ENCODE results near the gene ASIC3. TPM values are rescaled to one million over a fixed set of nuclear protein-coding genes. Genes with fewer than 3 reads are reported as not detected.
"Not testable (repeated sequence)": the region's sequence is repeated elsewhere in the genome, so short reads cannot be mapped to it uniquely, and the experiment has no call there.

Gene ASIC3
- total RNA-seq, 1 donor from 2014 or later = not detected

DNA sequence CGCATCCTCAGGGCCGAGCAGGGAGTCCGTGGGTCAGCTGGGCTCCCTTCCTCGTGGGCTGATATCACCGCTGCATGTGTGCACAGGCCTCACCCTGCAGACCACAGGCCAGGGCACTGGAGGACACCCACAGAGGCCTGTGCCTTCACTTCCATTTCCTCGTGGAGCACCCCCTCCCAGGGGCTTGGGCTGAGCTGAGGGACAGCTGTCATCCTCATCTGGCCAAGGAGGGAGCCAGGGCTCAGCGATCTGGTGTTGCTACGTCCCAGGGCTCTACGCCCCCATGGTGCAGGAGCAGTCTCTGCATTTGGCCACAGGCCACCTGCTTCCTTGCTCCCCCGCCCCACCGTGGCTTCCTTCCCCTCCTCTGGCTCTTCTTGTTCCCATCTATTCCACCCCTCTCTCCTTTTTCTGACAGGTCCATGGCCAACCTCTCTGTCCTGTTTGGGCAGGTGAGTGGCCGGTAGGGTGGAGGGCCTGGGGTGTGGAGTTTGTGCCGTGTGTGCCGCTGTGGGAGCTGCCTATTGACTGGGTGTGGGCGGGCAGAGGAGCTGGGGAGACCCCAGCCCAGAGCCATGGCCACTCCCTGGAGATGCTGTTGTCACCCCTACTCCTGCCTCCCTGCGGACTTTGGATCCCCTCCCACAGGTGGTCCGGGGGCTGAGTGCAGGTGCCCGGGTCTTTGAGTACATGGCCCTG is 8.3 kb upstream of the ASIC3 start:
- Histone ChIP-seq H3K9ac (ENCODE audit: low read depth in 1 of 3, low read length in 3 of 3) (no peak overlapping the region), H3K27ac (ENCODE audit: low read depth, low read length) (no peak overlapping the region)

DNA sequence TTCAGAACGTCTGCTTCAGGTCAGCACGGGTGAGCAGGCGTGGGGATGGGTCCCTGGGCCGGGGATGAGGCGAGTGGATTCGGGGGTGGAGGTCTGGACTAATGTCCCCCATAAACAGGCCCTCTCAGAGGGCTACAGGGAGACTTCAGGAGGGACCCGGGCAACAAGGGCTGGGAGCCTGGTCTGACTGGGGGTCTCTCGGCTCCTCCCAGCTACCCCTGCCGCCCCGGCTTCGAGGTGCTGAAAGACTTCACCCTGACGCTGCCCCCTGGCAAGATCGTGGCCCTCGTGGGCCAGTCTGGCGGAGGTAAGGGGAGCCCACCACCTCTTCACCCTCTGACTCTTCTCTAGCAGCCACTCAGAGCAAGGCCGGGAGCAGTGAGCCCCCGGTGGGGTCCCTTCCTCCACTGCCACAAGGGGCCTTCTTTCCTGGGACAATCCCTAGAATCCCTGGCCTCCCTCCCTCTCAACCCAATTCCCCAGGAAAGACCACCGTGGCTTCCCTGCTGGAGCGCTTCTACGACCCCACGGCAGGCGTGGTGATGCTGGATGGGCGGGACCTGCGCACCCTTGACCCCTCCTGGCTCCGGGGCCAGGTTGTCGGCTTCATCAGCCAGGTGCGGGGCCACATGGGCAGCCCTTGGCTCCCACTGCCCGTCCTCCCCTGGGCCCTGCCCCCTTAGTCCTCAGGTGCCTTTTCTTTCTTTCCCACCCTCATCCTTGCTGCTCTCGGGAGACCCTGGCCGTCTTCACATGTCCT is 7.5 kb upstream of the ASIC3 start:
- Histone ChIP-seq H3K9ac (ENCODE audit: low read depth in 1 of 3, low read length in 3 of 3) (no peak overlapping the region), H3K27me3 (ENCODE audit: control insufficient read depth in 3 of 3, insufficient read depth in 3 of 3, low read length in 3 of 3) (no peaks in the 10 kb centered on the region), H3K27ac (ENCODE audit: low read depth, low read length) (no peak overlapping the region), H3K9me3 (ENCODE audit: control insufficient read depth in 3 of 3, low read length in 3 of 3) (no peaks in the 10 kb centered on the region), H3K4me1 (ENCODE audit: control insufficient read depth in 3 of 3, insufficient read depth in 3 of 3, low read length in 3 of 3) (peaks cover 7 to 14% (median 8%) of the 10 kb centered on the region in 3 donors), H3K4me3 (ENCODE audit: low read length in 3 of 3) (no peak overlapping the region), H3K36me3 (ENCODE audit: control insufficient read depth in 3 of 3, insufficient read depth in 3 of 3, low read length in 3 of 3) (peaks cover 19 to 39% (median 31%) of the 10 kb centered on the region in 3 donors)

More for the DNA sequence above, 8.3 kb upstream of the ASIC3 start:
- peaks cover 14 to 21% (median 15%) of the 10 kb centered on the region in 3 donors for H3K4me1 ChIP-seq (ENCODE audit: control insufficient read depth in 3 of 3, insufficient read depth in 3 of 3, low read length in 3 of 3)
- no peaks in the 10 kb centered on the region for H3K9me3 ChIP-seq (ENCODE audit: control insufficient read depth in 3 of 3, low read length in 3 of 3)
- peaks cover 27 to 47% (median 38%) of the 10 kb centered on the region in 3 donors for H3K36me3 ChIP-seq (ENCODE audit: control insufficient read depth in 3 of 3, insufficient read depth in 3 of 3, low read length in 3 of 3)
- no peaks in the 10 kb centered on the region for H3K27me3 ChIP-seq (ENCODE audit: control insufficient read depth in 3 of 3, insufficient read depth in 3 of 3, low read length in 3 of 3)
- no peak overlapping the region for H3K4me3 ChIP-seq (ENCODE audit: low read length in 3 of 3)

DNA sequence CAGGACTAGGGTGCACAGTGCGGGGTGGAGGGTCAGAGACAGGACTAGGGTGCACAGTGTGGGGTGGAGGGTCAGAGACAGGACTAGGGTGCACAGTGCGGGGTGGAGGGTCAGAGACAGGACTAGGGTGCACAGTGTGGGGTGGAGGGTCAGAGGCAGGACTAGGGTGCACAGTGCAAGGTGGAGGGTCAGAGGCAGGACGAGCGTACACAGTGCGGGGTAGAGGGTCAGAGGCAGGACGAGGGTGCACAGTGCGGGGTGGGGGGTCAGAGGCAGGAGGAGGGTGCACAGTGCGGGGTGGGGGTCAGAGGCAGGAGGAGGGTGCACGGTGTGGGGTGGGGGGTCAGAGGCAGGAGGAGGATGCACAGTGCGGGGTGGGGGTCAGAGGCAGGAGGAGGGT is 4.9 kb upstream of the ASIC3 start:
- Histone ChIP-seq H3K4me1 (ENCODE audit: control insufficient read depth in 3 of 3, insufficient read depth in 3 of 3, low read length in 3 of 3) (peaks cover 7 to 14% (median 8%) of the 10 kb centered on the region in 3 donors), H3K36me3 (ENCODE audit: control insufficient read depth in 3 of 3, insufficient read depth in 3 of 3, low read length in 3 of 3) (peaks cover 6 to 24% (median 21%) of the 10 kb centered on the region in 3 donors)
- not testable (repeated sequence) for H3K27me3 ChIP-seq (ENCODE audit: control insufficient read depth in 3 of 3, insufficient read depth in 3 of 3, low read length in 3 of 3); H3K27ac ChIP-seq (ENCODE audit: low read depth, low read length); H3K9ac ChIP-seq (ENCODE audit: low read depth in 1 of 3, low read length in 3 of 3); H3K9me3 ChIP-seq (ENCODE audit: control insufficient read depth in 3 of 3, low read length in 3 of 3); H3K4me3 ChIP-seq (ENCODE audit: low read length in 3 of 3)

DNA sequence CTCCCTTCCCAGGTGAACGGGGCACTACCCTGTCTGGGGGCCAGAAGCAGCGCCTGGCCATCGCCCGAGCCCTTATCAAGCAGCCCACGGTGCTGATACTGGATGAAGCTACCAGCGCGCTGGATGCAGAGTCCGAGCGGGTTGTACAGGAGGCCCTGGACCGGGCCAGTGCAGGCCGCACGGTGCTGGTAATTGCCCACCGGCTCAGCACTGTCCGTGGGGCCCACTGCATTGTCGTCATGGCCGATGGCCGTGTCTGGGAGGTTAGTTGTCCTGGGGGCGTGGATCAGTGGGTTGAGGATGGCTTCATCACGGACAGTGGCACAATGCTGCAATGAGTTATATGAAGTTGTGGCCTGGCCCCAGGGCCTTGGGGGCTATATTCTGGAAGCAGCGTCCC is 4.4 kb upstream of the ASIC3 start:
- Histone ChIP-seq H3K27me3 (ENCODE audit: control insufficient read depth in 3 of 3, insufficient read depth in 3 of 3, low read length in 3 of 3) (no peaks in the 10 kb centered on the region), H3K27ac (ENCODE audit: low read depth, low read length) (no peak overlapping the region), H3K9me3 (ENCODE audit: control insufficient read depth in 3 of 3, low read length in 3 of 3) (no peaks in the 10 kb centered on the region), H3K4me3 (ENCODE audit: low read length in 3 of 3) (no peak overlapping the region), H3K9ac (ENCODE audit: low read depth in 1 of 3, low read length in 3 of 3) (no peak overlapping the region), H3K4me1 (ENCODE audit: control insufficient read depth in 3 of 3, insufficient read depth in 3 of 3, low read length in 3 of 3) (peaks cover 4 to 9% (median 5%) of the 10 kb centered on the region in 3 donors), H3K36me3 (ENCODE audit: control insufficient read depth in 3 of 3, insufficient read depth in 3 of 3, low read length in 3 of 3) (peaks cover 6 to 21% (median 20%) of the 10 kb centered on the region in 3 donors)

DNA sequence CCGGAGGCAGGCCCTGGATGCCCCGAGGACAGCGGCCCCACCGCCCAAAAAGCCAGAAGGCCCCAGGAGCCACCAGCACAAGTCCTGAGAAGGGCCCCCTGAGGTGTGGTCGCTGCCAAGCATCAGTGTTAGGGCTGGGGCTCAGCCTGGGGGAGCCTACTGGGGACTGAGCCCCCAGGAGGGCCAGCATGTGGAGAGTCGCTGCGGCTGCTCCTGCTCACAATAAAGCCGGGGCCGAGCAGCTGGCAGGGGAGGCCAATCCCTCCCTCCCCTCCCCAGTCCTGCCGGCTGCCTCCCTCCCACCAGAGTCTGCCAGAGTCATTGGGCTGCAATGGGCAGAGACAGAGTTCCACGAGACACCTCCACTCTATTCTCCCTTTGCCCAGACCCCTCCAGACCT is 3.1 kb upstream of the ASIC3 start:
- no peak overlapping the region for H3K9ac ChIP-seq (ENCODE audit: low read depth in 1 of 3, low read length in 3 of 3)
- peaks cover 0 to 7% (median 4%) of the 10 kb centered on the region in 3 donors for H3K27me3 ChIP-seq (ENCODE audit: control insufficient read depth in 3 of 3, insufficient read depth in 3 of 3, low read length in 3 of 3)
- H3K9me3 ChIP-seq (ENCODE audit: control insufficient read depth in 3 of 3, low read length in 3 of 3) = no peaks in the 10 kb centered on the region
- no peak overlapping the region for H3K4me3 ChIP-seq (ENCODE audit: low read length in 3 of 3)
- no peak overlapping the region for H3K27ac ChIP-seq (ENCODE audit: low read depth, low read length)
- H3K4me1 ChIP-seq (ENCODE audit: control insufficient read depth in 3 of 3, insufficient read depth in 3 of 3, low read length in 3 of 3) = no peaks in the 10 kb centered on the region
- peaks cover 6 to 21% (median 20%) of the 10 kb centered on the region in 3 donors for H3K36me3 ChIP-seq (ENCODE audit: control insufficient read depth in 3 of 3, insufficient read depth in 3 of 3, low read length in 3 of 3)

DNA sequence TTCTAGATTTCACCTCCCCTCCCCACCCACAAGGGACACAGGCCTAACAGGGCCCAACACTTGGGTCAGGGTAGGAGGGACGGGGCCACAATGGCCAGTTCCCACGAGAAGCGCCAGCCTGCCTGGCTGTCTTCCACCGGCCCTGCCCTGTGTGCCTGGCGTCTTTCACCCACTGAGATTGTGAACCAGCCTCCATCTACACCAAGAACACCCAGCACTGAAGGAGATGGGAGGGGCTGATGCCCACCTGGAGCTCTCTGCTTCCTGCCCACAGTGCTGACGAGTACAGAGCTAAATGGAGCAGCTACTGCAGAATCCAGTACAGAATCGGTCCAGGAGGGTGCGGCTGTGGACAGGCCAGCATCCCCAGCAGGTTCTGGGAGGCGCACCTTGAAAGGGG is 2.4 kb upstream of the ASIC3 start:
- H3K4me1 ChIP-seq (ENCODE audit: control insufficient read depth in 3 of 3, insufficient read depth in 3 of 3, low read length in 3 of 3) = peaks cover 0 to 3% (median 2%) of the 10 kb centered on the region in 3 donors
- no peak overlapping the region for H3K4me3 ChIP-seq (ENCODE audit: low read length in 3 of 3)
- H3K27ac ChIP-seq (ENCODE audit: low read depth, low read length) = no peak overlapping the region
- H3K36me3 ChIP-seq (ENCODE audit: control insufficient read depth in 3 of 3, insufficient read depth in 3 of 3, low read length in 3 of 3) = peaks cover 6 to 21% (median 20%) of the 10 kb centered on the region in 3 donors
- H3K27me3 ChIP-seq (ENCODE audit: control insufficient read depth in 3 of 3, insufficient read depth in 3 of 3, low read length in 3 of 3) = peaks cover 0 to 11% (median 8%) of the 10 kb centered on the region in 3 donors
- H3K9me3 ChIP-seq (ENCODE audit: control insufficient read depth in 3 of 3, low read length in 3 of 3) = no peaks in the 10 kb centered on the region
- no peak overlapping the region for H3K9ac ChIP-seq (ENCODE audit: low read depth in 1 of 3, low read length in 3 of 3)

DNA sequence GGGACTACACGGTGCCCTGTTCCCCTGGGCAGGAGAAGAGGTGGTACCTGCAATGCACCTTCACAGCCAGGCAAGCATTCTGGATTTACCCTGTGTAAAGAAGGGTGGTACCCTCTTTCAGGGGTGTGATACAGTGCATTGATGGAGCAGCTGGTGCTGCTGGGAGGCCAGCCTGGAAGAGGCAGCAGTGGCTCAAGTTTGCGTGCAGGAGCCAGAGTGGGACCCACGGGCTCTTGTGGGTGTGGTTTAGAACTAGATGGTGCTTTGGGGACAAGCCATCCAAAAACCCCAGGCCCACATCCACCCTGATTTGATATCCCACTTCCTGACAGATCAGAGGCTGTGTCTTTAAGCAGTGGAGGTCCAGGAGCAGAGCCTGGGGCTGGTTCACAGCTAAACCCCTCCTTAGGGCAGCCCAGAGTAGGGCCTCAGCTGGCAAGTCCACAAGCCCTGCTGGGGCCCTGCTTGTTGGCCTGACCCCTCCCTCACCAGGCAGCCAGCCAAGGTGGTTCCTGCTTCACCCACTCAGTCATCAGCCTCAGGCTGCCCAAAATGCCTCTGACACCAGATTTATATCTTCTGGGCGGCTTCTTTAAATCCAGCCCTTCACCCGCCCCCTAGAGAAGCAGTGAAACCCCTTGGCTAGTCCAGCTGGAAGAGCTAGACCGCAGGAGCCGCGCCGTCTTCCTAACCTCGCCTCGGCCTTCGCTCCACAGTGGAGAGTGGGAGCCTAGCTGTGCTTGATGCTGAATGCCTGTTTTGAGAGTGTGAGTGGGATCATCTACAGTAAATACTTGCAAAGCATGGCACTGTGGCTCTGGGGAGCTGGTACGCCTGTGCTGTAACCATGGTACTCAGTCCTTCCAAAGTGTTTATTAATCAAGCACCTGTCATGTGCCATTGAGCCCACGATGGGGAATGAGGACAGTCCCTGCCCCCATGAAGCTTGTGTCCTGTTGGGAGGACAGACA is 1.4 kb upstream of the ASIC3 start:
- Histone ChIP-seq H3K9me3 (ENCODE audit: control insufficient read depth in 3 of 3, low read length in 3 of 3) (no peaks in the 10 kb centered on the region), H3K9ac (ENCODE audit: low read depth in 1 of 3, low read length in 3 of 3) (peak overlapping the region in 1 of 3 donors; percentile 43), H3K36me3 (ENCODE audit: control insufficient read depth in 3 of 3, insufficient read depth in 3 of 3, low read length in 3 of 3) (peaks cover 6 to 17% (median 16%) of the 10 kb centered on the region in 3 donors), H3K27ac (ENCODE audit: low read depth, low read length) (no peak overlapping the region), H3K4me3 (ENCODE audit: low read length in 3 of 3) (no peak overlapping the region), H3K27me3 (ENCODE audit: control insufficient read depth in 3 of 3, insufficient read depth in 3 of 3, low read length in 3 of 3) (peaks cover 0 to 11% (median 8%) of the 10 kb centered on the region in 3 donors), H3K4me1 (ENCODE audit: control insufficient read depth in 3 of 3, insufficient read depth in 3 of 3, low read length in 3 of 3) (peaks cover 0 to 4% (median 3%) of the 10 kb centered on the region in 3 donors)

DNA sequence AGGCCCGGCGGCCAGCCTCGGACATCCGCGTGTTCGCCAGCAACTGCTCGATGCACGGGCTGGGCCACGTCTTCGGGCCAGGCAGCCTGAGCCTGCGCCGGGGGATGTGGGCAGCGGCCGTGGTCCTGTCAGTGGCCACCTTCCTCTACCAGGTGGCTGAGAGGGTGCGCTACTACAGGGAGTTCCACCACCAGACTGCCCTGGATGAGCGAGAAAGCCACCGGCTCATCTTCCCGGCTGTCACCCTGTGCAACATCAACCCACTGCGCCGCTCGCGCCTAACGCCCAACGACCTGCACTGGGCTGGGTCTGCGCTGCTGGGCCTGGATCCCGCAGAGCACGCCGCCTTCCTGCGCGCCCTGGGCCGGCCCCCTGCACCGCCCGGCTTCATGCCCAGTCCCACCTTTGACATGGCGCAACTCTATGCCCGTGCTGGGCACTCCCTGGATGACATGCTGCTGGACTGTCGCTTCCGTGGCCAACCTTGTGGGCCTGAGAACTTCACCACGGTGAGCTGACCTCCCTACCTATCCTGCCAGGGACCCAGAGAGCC is 656 bp downstream of the ASIC3 start:
- peaks cover 0 to 11% (median 8%) of the 10 kb centered on the region in 3 donors for H3K27me3 ChIP-seq (ENCODE audit: control insufficient read depth in 3 of 3, insufficient read depth in 3 of 3, low read length in 3 of 3)
- peaks cover 0 to 4% (median 3%) of the 10 kb centered on the region in 3 donors for H3K4me1 ChIP-seq (ENCODE audit: control insufficient read depth in 3 of 3, insufficient read depth in 3 of 3, low read length in 3 of 3)
- no peak overlapping the region for H3K9ac ChIP-seq (ENCODE audit: low read depth in 1 of 3, low read length in 3 of 3)
- H3K27ac ChIP-seq (ENCODE audit: low read depth, low read length) = no peak overlapping the region
- H3K9me3 ChIP-seq (ENCODE audit: control insufficient read depth in 3 of 3, low read length in 3 of 3) = no peaks in the 10 kb centered on the region
- H3K4me3 ChIP-seq (ENCODE audit: low read length in 3 of 3) = no peak overlapping the region
- peaks cover 4 to 8% (median 4%) of the 10 kb centered on the region in 3 donors for H3K36me3 ChIP-seq (ENCODE audit: control insufficient read depth in 3 of 3, insufficient read depth in 3 of 3, low read length in 3 of 3)

DNA sequence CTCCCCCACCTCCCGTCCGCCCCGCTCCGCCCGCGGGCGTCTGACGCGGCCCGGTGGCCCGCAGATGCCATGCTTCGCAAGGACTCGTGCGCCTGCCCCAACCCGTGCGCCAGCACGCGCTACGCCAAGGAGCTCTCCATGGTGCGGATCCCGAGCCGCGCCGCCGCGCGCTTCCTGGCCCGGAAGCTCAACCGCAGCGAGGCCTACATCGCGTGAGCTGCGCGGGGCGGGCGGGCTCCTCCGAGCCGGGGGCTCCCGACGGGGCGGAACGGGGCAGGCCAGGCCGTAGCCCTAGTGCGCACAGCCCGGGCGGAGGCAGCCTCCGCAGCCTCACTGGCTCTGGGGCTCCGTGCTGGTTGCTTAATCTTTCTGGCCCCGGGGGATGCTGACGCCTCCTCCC is 2.8 kb downstream of the ASIC3 start:
- Histone ChIP-seq H3K4me1 (ENCODE audit: control insufficient read depth in 3 of 3, insufficient read depth in 3 of 3, low read length in 3 of 3) (peaks cover 0 to 4% (median 3%) of the 10 kb centered on the region in 3 donors), H3K27me3 (ENCODE audit: control insufficient read depth in 3 of 3, insufficient read depth in 3 of 3, low read length in 3 of 3) (peaks cover 0 to 11% (median 8%) of the 10 kb centered on the region in 3 donors), H3K36me3 (ENCODE audit: control insufficient read depth in 3 of 3, insufficient read depth in 3 of 3, low read length in 3 of 3) (peaks cover 4 to 6% (median 4%) of the 10 kb centered on the region in 3 donors), H3K27ac (ENCODE audit: low read depth, low read length) (no peak overlapping the region), H3K4me3 (ENCODE audit: low read length in 3 of 3) (no peak overlapping the region), H3K9ac (ENCODE audit: low read depth in 1 of 3, low read length in 3 of 3) (no peak overlapping the region), H3K9me3 (ENCODE audit: control insufficient read depth in 3 of 3, low read length in 3 of 3) (no peaks in the 10 kb centered on the region)
